Measurements from ENCODE around the gene SPANXN2.

The SPANXN2 gene

GRCh38 chrX:143701460-143701859 lies 19.1 kb downstream of the SPANXN2 start:
- TF ChIP-seq CTCF (IDR thresholded peaks at IDR 0.05; ENCODE audit: borderline replicate concordance, insufficient read depth, low read depth, low read length): no peak
- H3K4me3 ChIP-seq (ENCODE audit: low read depth, low read length): no peak overlapping the region

- H3K4me3 ChIP-seq (ENCODE audit: low read depth, low read length): no peak overlapping the region
These were observed 25.7 kb downstream of the SPANXN2 start for GRCh38 chrX:143694885-143695284.

GRCh38 chrX:143683486-143683885 lies 37.1 kb downstream of the SPANXN2 start:
- no peak for TF ChIP-seq CTCF (IDR thresholded peaks at IDR 0.05; ENCODE audit: borderline replicate concordance, insufficient read depth, low read depth, low read length)
- H3K4me3 ChIP-seq (ENCODE audit: low read depth, low read length): no peak overlapping the region

More at GRCh38 chrX:143694885-143695284, 25.7 kb downstream of the SPANXN2 start:
- no peak for TF ChIP-seq CTCF (IDR thresholded peaks at IDR 0.05; ENCODE audit: borderline replicate concordance, insufficient read depth, low read depth, low read length)

- no peak overlapping the region for H3K4me3 ChIP-seq (ENCODE audit: low read depth, low read length)
- TF ChIP-seq CTCF (IDR thresholded peaks at IDR 0.05; ENCODE audit: borderline replicate concordance, insufficient read depth, low read depth, low read length): no peak
These were observed 45.6 kb downstream of the SPANXN2 start for GRCh38 chrX:143674926-143675325.

GRCh38 chrX:143669395-143669794 lies 51.2 kb downstream of the SPANXN2 start:
- no peak for TF ChIP-seq CTCF (IDR thresholded peaks at IDR 0.05; ENCODE audit: borderline replicate concordance, insufficient read depth, low read depth, low read length)
- no peak overlapping the region for H3K4me3 ChIP-seq (ENCODE audit: low read depth, low read length)

GRCh38 chrX:143664302-143664701 lies 56.2 kb downstream of the SPANXN2 start:
- TF ChIP-seq CTCF (IDR thresholded peaks at IDR 0.05; ENCODE audit: borderline replicate concordance, insufficient read depth, low read depth, low read length): peak; percentile 35; the same call in 1 of the 2 replicates
- H3K4me3 ChIP-seq (ENCODE audit: low read depth, low read length): no peak overlapping the region

- H3K4me3 ChIP-seq (ENCODE audit: low read depth, low read length): no peak overlapping the region
- no peak for TF ChIP-seq CTCF (IDR thresholded peaks at IDR 0.05; ENCODE audit: borderline replicate concordance, insufficient read depth, low read depth, low read length)
These were observed 56.8 kb downstream of the SPANXN2 start for GRCh38 chrX:143663755-143664154.

Measured in GM12875 (cell line).